Urothelium cell line (cell line): ENCODE data around the gene MLIP.
A peak's percentile ranks its signal among the peaks of the same experiment; 100 is the strongest.
"Not testable (repeated sequence)": the region's sequence is repeated elsewhere in the genome, so short reads cannot be mapped to it uniquely, and the experiment has no call there.

Experiments used
- DNase-seq: peaks from one replicate; pipeline ENCODE4 v3.0.0; 2011; ENCODE audit warnings: low spot score, mixed read lengths
- FAIRE-seq: peaks from 2 replicates; lab custom pipeline; 2011; peaks lifted over from hg19 to GRCh38; lab: Jason Lieb, UNC

The MLIP gene

DNA sequence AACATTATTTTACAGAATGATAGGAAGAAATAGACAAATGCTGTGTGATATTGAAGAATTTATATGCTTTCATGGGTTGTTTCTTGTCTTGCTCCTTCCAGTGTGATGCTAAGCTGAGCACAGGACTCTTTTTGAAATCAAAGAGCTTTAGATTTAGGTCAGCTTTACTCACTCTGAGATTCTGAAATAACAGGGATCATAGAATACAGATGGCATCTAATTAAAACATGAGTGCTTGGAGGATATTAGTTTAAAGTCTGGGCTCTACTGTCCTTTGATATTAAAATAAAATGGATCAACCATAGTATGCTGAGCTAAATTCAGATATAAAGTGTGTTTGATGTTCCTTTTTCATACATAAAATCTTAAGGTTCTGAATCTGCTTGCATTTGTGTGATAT, 29.6 kb downstream of the MLIP start:
- FAIRE-seq, result no peak
- DNase-seq, result no peak

GRCh38 chr6:54142889-54143519, 31.8 kb downstream of the MLIP start:
- no peak for FAIRE-seq

GRCh38 chr6:54151861-54152260, 40.6 kb downstream of the MLIP start:
- FAIRE-seq (no peak), DNase-seq (no peak)

More at GRCh38 chr6:54142889-54143519, 31.8 kb downstream of the MLIP start:
- no peak for DNase-seq

- FAIRE-seq (no peak), DNase-seq (no peak)
These were observed 45.5 kb downstream of the MLIP start for GRCh38 chr6:54156650-54157250.

DNA sequence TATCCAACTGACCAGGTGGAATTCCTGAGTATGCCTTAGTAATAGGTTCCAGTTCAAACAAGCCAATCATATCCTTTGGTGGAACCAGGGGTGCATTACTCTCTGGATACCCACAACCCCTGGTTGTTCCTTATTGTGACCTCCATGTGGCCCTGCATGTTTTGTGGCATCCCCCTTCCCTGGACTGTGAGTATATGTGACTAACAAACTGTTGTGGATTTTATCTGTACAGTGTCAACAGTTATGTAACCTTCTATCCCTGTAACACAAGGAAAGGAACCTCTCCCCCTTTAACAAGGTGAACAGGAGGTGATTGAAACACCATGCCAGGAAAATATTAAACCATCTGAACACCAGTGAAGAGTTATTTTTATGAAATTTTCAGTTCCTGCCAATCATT, 46.2 kb downstream of the MLIP start:
- DNase-seq (no peak), FAIRE-seq (peak; percentile 5)

DNA sequence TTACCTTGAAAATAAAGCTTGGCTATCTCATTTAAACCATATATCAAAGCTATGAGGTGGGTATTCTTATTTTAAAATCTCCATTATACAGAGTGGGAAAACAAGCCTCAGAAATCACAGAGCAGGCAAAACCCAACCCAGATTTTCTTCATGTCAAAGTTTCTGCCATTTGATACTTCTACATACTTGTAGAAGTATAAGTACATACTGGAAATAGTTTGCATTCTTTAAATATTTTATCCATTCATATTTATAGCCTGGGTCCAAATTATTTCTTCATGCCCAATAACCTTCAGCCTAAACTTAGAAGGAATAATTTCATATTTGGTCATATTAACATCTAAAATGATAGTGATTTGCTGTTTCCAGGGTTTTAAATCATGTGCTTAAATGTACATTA, 61.8 kb downstream of the MLIP start:
- FAIRE-seq, result no peak
- DNase-seq, result no peak

- FAIRE-seq (no peak), DNase-seq (no peak)
These were observed 67.9 kb downstream of the MLIP start for GRCh38 chr6:54179152-54179551.

GRCh38 chr6:54183616-54184015, 72.4 kb downstream of the MLIP start:
- no peak for FAIRE-seq
- DNase-seq, result no peak

DNA sequence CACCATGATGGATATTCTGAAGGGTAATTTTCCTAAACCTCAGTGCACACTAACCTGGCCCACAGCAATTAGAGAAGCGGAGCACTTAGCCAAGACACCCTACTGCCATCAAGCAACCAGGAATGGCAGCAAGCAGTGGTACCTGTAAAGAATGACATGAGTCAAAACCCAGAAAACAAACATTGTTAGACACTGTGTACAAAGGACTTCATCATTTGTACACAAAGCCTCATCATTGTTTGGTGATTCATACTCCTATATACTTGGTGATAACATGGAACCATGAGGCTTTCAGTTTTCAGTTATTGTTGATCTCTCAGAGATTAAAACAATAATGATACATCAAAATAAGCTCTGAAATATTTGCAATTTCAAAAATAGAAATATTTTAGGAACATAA, 74.6 kb downstream of the MLIP start:
- FAIRE-seq (no peak), DNase-seq (no peak)

- DNase-seq (no peak), FAIRE-seq (no peak)
These were observed 77.6 kb downstream of the MLIP start for GRCh38 chr6:54188846-54189245.

DNA sequence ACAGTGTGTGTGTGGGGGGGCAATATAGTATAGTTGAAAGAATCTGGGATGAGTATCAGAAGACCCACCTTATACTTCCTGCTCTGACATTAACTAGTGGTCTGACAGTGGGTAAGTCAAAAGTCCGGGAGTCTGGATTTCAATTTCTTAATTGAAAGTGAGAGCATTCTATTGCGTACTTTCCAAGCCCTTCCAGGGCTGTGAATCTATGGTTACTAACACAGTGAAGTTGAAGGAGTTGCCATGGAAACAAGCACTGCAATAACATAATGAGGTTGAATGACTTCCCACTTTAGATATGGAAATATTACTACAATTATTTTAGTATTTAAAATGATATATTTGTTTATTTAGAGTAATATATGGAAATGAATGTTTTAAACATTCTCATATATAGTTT, 80.2 kb downstream of the MLIP start:
- no peak for FAIRE-seq
- no peak for DNase-seq

DNA sequence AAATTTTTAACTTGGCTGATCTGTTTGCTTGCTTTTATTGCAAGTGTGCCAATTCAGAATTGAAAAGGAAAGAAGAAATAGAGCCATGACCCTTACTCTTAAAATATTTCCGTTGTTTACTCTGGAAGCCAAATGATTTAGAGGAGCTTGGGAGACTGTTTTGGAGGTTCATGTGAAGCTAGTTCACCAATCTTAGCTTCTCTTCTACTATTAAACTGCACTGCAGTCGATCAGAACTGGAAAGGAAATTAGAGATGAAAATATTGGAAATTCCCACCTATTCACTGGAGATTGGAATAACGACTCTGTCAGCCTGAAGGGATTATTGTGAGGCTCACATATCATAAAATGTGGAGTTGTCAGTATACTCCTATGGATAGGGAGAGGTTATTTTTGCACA, 81.8 kb downstream of the MLIP start:
- no peak for DNase-seq

DNA sequence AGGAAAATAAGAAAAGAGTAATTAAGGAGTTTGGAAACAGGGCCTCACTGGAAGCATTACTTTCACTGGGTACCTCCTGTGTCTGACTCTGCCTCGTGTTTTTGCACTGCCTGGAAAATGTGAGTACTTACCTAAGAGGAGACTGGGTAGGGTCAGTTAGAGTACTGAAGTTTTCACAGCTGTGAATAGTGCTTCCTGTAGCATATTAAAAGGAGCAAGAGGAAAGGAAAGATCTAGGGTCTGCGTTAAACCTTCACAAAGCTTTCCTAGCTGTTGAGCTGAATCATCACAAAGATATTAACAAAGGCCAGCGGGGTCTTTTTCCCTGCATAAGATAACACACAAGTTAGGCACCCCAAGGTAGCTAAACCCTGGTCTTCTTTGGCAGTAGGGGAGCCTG, 82.3 kb downstream of the MLIP start:
- FAIRE-seq (no peak), DNase-seq (no peak)

More for the DNA sequence above, 81.8 kb downstream of the MLIP start:
- no peak for FAIRE-seq

DNA sequence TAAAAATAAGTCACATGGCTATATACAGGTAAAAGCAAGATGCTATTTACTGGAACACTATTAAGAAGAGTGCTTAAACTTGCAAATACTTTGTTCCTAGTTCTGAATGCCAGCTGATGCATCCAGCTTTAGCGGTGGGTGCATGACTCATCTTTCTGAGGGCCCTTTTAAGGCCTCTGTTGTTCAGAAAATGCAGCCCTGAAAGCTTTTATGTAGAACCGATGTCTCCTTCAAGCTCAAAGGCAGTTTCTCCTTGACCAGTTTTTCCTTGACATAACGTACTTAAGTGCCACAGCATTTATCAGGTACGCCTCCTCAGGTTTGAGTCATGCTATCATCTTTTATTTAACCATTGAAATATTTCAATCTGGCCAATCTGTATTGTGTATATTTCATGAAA, 82.8 kb downstream of the MLIP start:
- DNase-seq, result peak; percentile 49
- FAIRE-seq, result no peak

DNA sequence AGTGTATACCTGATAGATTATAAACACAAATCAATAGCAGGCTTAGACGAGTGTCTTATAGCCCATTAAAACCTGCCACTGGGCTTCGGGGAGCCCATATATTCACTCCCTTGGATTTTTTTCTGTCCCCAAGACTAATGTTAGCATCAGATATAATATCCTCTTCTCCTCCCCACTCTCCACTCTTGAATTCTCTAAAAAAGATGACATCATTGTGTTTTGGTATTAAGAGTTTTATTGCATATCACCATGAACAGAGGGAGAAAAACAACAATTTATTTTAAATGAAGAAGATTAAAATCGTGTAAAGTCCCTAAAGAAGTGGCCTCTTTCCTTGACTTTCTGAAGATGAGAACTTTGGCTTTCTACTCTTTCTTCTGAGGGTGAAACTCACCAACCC, 84.4 kb downstream of the MLIP start:
- DNase-seq (no peak), FAIRE-seq (no peak)

DNA sequence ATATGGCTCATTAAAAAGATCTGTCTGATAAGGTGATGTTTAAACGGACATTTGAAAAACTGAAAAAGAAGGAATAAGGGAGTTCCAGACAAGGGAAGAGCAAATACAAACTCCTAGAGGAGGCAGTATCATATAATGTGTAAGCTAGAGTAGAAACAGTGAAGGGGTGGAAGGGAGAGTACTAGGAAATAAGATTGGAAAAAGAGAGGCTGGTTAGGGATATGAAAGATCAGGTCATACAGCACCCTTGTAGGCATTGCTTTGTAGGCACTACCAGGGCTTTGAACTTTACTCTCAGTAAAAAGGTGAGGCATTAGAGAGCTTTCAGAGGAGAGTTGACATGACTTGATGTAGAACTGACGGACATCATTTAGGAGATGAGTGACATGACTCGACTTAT, 85.7 kb downstream of the MLIP start:
- no peak for DNase-seq
- FAIRE-seq, result no peak

- no peak for DNase-seq
- peak; percentile 62 for FAIRE-seq
These were observed 86.9 kb downstream of the MLIP start for GRCh38 chr6:54198134-54198533.

DNA sequence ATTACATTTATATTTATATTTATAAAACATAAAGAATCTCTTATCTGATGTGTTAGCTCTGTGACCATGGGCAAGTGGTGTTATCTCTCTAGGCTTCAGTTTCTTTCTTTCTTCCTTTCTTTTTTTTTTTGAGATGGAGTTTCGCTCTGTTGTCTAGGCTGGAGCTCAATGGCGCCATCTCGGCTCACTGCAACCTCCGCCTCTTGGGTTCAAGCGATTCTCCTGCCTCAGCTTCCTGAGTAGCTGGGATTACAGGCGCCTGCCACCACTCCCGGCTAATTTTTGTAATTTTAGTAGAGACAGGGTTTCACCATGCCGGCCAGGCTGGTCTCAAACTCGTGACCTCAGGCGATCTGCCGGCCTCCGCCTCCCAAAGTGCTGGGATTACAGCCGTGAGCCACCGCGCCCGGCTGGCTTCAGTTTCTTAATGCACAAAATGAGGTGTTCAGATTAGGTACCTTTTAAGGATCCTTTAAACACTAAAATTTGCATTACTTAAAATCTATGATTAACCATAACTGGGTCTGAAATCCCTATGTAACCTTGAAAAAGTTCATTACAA, 92.3 kb downstream of the MLIP start:
- DNase-seq, FAIRE-seq: not testable (repeated sequence)

- DNase-seq (no peak), FAIRE-seq (no peak)
These were observed 93.8 kb downstream of the MLIP start for GRCh38 chr6:54204921-54205591.

- FAIRE-seq (peak; percentile 9), DNase-seq (no peak)
These were observed 95.3 kb downstream of the MLIP start for GRCh38 chr6:54206510-54206909.

GRCh38 chr6:54209983-54210382, 98.7 kb downstream of the MLIP start:
- DNase-seq, result not testable (repeated sequence)
- peak; percentile 94 for FAIRE-seq

- no peak for FAIRE-seq
These were observed 103.0 kb downstream of the MLIP start for GRCh38 chr6:54214286-54214685.

More at GRCh38 chr6:54214286-54214685, 103.0 kb downstream of the MLIP start:
- DNase-seq, result no peak
